Glomerular visceral epithelial cell (primary cell): ENCODE measurements around the gene LYPD6.

Source experiments
- DNase-seq: peaks from one replicate; pipeline ENCODE4 v3.0.0-alpha.2; 2016; ENCODE audit errors: extremely low spot score

The LYPD6 gene

GRCh38 chr2:149348291-149348690 is 17.9 kb downstream of the LYPD6 start:
- DNase-seq, result no peak

- DNase-seq, result no peak
Measured at GRCh38 chr2:149353421-149353820, 23.0 kb downstream of the LYPD6 start.

- no peak for DNase-seq
Measured at GRCh38 chr2:149355716-149356422, 25.5 kb downstream of the LYPD6 start.

DNA sequence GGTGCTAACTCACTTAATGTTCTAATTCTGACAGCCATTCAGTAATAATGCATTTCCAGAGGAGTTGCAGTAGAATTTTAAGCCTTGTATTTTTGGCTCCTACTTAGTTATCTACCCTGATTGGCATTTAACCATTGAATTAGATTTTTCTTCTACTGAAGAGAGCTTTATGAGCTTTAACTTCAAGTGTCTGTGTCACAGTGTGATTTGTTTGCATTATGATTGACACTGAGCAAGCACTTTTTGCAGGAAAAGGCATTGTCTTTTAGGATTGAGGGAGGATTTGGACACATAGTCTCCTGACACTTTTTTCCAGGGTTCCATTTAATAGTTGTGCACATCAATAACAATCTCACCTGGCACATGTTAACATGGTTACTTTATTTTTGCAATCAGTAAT is 26.7 kb downstream of the LYPD6 start:
- no peak for DNase-seq

- no peak for DNase-seq
Measured at GRCh38 chr2:149360106-149360505, 29.7 kb downstream of the LYPD6 start.

DNA sequence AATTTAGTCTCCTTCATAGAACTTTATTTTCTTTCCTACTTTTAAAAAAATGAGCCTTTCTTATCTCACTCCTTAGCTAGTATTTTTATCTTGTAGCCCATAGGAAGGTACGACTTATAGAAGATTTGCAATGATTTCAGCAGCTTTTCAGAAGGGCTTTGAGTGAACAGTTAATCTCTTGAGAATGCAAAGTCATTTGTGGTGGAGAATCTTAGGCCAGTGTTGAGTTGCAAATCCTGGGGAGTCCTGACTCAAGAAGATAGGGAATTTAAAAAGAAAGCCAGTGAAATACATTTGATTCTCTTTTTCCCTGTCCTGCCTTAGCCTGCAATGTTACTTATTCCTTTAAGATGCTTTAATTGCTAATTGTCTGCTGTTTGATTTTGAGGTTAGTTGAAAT is 33.6 kb downstream of the LYPD6 start:
- no peak for DNase-seq

GRCh38 chr2:149364839-149365238 is 34.5 kb downstream of the LYPD6 start:
- DNase-seq, result no peak

DNA sequence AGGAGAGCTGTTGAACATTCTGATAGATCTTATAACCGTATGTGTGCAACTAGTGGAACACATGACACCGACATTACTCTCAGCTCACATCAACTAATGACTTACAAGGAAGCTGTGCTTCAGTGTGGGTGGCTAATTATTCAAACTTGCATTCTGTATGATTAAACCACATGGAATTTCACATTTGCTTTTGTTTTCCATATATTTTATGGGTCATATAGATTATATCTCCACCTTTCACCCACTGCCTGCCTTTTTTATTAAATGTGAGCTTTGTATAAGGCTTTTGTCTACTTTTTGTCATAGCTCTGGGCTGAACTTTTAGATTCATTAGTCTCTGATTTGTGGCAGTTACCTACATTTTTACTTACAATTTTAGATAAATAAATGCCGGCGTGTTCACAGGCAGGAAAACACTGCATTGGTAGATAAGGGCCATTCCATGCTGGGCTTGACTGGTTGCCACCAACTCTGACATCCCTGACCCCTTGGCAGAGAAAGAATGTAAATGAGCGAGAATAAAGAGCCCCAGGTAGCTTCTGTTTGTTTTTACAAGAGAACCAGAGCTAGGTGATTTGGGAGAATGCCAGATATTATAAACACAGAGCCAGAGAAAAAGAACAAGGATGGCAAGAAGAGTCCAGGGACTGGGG is 35.7 kb downstream of the LYPD6 start:
- peak; percentile 29 for DNase-seq

DNA sequence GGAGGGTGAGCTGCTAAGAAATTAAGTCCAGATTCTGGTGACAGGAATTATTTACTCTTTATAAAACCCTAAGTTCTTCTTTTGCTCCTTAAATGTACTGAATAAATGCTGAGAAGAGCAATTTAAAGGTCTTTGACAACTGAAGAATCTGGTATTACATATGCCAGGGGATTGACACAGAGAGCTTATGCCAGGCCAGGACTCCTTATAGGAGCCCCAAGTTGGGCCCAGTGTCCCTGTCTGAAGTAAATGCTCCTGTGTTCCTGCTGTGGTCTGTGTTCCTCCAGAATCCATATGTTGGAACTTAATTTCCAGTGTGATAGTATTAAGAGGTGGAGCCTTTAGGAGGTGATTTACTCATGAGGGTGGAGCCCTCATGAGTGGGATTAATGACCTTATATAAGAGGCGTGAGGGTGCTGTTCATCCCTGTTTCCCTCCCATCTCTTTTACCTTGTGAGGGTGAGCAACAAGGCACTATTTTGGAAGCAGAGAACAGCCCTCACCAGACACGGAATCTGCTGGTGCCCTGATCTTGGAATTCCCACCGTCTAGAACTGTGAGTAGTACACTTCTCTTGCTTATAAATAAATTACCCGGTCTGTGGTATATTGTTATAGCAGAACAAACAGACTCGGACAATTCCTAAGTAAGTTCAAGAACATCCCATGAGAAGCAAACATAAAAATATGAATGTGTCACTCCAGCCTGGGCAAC is 39.8 kb downstream of the LYPD6 start:
- no peak for DNase-seq

GRCh38 chr2:149371476-149371875 is 41.1 kb downstream of the LYPD6 start:
- DNase-seq, result no peak

DNA sequence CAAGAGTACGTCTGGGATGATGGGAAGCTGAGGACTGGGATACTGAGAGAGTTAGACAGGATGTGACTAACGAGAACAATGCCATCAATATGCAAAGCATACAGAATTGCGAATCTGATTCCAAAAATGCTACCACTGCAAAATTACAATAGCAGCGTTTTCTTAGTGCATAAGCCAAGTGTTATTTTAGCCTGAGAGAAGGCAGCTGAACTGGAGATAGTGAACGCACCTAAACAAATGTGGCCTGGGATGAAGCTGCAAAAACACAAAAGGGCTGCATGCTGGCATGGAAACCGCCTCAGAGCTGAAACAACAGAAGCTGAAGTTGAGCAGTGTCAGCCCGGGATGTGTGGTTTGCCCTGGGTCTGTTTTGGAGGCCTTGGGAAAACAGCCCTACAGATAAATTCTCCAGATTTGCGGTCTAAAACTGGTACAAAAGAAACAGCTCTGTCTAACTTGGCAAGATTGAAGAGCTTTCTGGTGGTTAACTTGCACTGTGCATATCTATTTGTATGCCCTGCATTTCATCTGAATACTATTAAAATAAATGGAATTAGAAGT is 45.5 kb downstream of the LYPD6 start:
- no peak for DNase-seq

- no peak for DNase-seq
Measured at GRCh38 chr2:149380205-149380604, 49.8 kb downstream of the LYPD6 start.

GRCh38 chr2:149383340-149383739 is 53.0 kb downstream of the LYPD6 start:
- no peak for DNase-seq

DNA sequence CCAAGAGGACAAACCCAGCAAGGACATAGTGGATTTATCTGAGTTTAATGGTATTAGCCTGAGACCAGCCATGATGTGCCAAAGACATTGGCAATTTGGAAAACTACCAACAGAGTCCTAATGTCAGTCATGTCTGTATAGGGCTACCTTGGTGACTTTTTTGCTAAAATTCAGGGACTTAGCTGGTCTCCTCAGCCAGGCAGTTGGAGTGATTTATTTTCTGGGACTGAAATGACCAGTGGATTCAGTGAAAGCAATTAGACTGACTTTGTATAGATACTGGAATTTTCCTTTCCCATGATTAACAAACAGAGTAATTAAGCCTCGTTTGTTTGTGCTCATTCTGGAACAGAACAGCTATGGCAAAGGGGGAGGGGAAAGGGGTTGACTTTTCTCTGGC is 55.0 kb downstream of the LYPD6 start:
- no peak for DNase-seq

GRCh38 chr2:149387411-149387810 is 57.0 kb downstream of the LYPD6 start:
- DNase-seq, result no peak

- DNase-seq, result no peak
Measured at GRCh38 chr2:149388120-149388816, 57.9 kb downstream of the LYPD6 start.

DNA sequence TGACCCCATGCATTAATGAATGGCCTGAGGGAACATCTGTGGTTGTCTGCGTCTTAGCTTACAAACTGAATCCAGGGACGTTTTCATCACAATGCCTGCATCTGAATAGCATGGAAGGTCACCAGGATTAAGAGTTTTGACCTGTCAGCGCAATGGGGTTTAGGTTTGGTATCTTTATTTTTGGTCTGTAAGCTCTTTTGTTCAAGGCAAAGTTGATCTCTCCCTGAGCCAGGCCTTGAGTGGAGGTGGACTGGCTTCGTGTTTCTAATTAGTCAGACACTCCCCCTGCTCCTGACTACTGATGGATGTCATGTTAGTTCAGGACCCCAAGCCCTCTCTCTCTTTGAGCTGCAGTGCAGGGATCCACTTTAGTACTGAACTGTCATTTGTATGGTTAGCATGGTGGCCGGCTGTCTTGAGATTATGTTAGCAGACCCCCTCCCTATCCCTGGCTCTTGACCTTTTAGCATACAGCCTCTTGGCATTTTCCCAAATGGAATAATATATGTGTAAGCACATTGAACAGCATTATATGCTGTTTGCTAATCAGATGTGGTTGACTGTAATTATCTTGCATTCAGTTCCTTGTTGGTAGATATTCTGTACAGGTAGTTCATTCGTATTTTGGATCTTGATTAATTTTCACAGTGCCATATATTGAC is 59.2 kb downstream of the LYPD6 start:
- no peak for DNase-seq

GRCh38 chr2:149393614-149394013 is 63.2 kb downstream of the LYPD6 start:
- DNase-seq, result no peak

DNA sequence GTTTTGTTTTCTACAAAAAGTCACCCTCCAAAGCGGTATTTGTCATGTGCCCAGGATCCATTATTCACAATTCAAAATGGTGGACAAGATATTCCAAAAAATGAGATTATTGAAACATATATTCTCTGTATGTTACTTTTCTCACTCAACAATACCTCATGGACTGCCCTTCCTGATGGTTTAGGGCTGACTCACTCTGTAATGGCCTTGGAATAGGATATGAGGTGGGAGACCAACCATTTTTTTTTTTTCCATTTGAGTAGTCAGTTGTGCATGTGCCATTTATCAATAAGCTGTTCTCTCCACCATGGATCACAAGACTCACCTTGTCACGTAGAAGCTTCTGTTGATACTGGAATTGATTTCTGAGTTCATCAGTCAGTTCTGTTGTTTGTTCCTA is 64.5 kb downstream of the LYPD6 start:
- peak; percentile 6 for DNase-seq

- no peak for DNase-seq
Measured at GRCh38 chr2:149399934-149400615, 69.7 kb downstream of the LYPD6 start.

- DNase-seq, result peak; percentile 29
Measured at GRCh38 chr2:149400997-149401396, 70.6 kb downstream of the LYPD6 start.
